HepG2 (cell line): ENCODE results near the gene CAPN10. TPM values are rescaled to one million over a fixed set of nuclear protein-coding genes. Genes with fewer than 3 reads are reported as not detected.

Experiments
- ATAD3A ChIP-seq: sonication (generic); formaldehyde crosslinking; IDR thresholded peaks from 2 replicates; pipeline ENCODE4 v1.4.0; 2020; ENCODE audit warnings: missing genetic modification reagents
- ATF3 ChIP-seq: sonication (generic); formaldehyde crosslinking; IDR thresholded peaks from 2 replicates; pipeline ENCODE4 v1.4.0; 2020; ENCODE audit warnings: missing genetic modification reagents
- CBX2 ChIP-seq, 2 experiments: fragments of 200-600 bp in 1 of 2; sonication (generic); formaldehyde crosslinking in 1 of 2; IDR thresholded peaks; 2 replicates each; pipeline versions ENCODE4 v1.7.0 to v1.8.1; 2018 to 2022; ENCODE audit warnings: low read depth in 2 of 2, low read length in 1 of 2, mild to moderate bottlenecking in 1 of 2, missing genetic modification reagents in 1 of 2
- CCAR2 ChIP-seq: fragments of 200-400 bp; formaldehyde crosslinking; optimal IDR thresholded peaks from 2 replicates; pipeline ENCODE3; 2018; ENCODE audit warnings: low read depth, mild to moderate bottlenecking, low read length, moderate library complexity
- CREB1 ChIP-seq, 2 experiments: fragments of 450-650 bp in 1 of 2; IDR thresholded peaks; 2 replicates each; pipeline ENCODE4 v1.6.1; 2016 to 2017; ENCODE audit warnings: control low read depth in 1 of 2, mild to moderate bottlenecking in 1 of 2, missing compliant biosample characterization in 1 of 2, missing genetic modification characterization in 1 of 2
- FOXK1 ChIP-seq: sonication (generic); formaldehyde crosslinking; IDR thresholded peaks from 2 replicates; pipeline ENCODE4 v1.4.0; 2020; ENCODE audit warnings: low read depth, missing genetic modification reagents, borderline replicate concordance
- JUND ChIP-seq: sonication (generic); formaldehyde crosslinking; IDR thresholded peaks from 2 replicates; pipeline ENCODE4 v1.8.0; 2022; ENCODE audit warnings: mild to moderate bottlenecking, missing genetic modification reagents
- MTF2 ChIP-seq: sonication (generic); formaldehyde crosslinking; IDR thresholded peaks from 2 replicates; pipeline ENCODE4 v1.5.0; 2020; ENCODE audit warnings: missing genetic modification reagents, borderline replicate concordance
- NCOA2 ChIP-seq: sonication (generic); formaldehyde crosslinking; IDR thresholded peaks from 2 replicates; pipeline ENCODE4 v1.8.0; 2022; ENCODE audit warnings: inconsistent platforms
- NR3C1 ChIP-seq: sonication (generic); formaldehyde crosslinking; IDR thresholded peaks from 2 replicates; pipeline ENCODE4 v1.4.0; 2020; ENCODE audit warnings: missing genetic modification reagents
- PAX8 ChIP-seq: sonication (generic); formaldehyde crosslinking; IDR thresholded peaks from 2 replicates; pipeline ENCODE4 v1.8.0; 2022; ENCODE audit warnings: mild to moderate bottlenecking, missing genetic modification reagents, borderline replicate concordance
- PCBP2 ChIP-seq: fragments of 200-400 bp; formaldehyde crosslinking; optimal IDR thresholded peaks from 2 replicates; pipeline ENCODE3; 2018; ENCODE audit warnings: low read length, low read depth; ENCODE audit not compliant: poor library complexity, severe bottlenecking
- RORA ChIP-seq: sonication (generic); formaldehyde crosslinking; IDR thresholded peaks from 2 replicates; pipeline ENCODE4 v1.5.0; 2020; ENCODE audit warnings: mild to moderate bottlenecking, missing genetic modification reagents, moderate library complexity
- SP2 ChIP-seq: sonication (generic); formaldehyde crosslinking; IDR thresholded peaks from 2 replicates; pipeline ENCODE4 v1.5.1; 2020; ENCODE audit warnings: mild to moderate bottlenecking, missing genetic modification reagents
- ZBTB42 ChIP-seq: sonication (generic); formaldehyde crosslinking; IDR thresholded peaks from 2 replicates; pipeline ENCODE4 v1.5.0; 2020; ENCODE audit warnings: mild to moderate bottlenecking, missing genetic modification reagents
- ZC3H13 ChIP-seq: sonication (generic); formaldehyde crosslinking; IDR thresholded peaks from 2 replicates; pipeline ENCODE4 v1.8.1; 2023; ENCODE audit warnings: mild to moderate bottlenecking, missing genetic modification reagents, moderate library complexity
- ZNF235 ChIP-seq: sonication (generic); formaldehyde crosslinking; IDR thresholded peaks from 2 replicates; pipeline ENCODE4 v1.8.1; 2023; ENCODE audit warnings: mild to moderate bottlenecking, missing genetic modification reagents, borderline replicate concordance
- ZNF343 ChIP-seq: sonication (generic); formaldehyde crosslinking; IDR thresholded peaks from 2 replicates; pipeline ENCODE4 v1.4.0; 2020; ENCODE audit warnings: mild to moderate bottlenecking, missing genetic modification reagents
- ZNF468 ChIP-seq: sonication (generic); formaldehyde crosslinking; IDR thresholded peaks from 2 replicates; pipeline ENCODE4 v1.8.0; 2022; ENCODE audit warnings: mild to moderate bottlenecking, moderate library complexity, missing genetic modification reagents
- ZNF569 ChIP-seq: sonication (generic); formaldehyde crosslinking; IDR thresholded peaks from 2 replicates; pipeline ENCODE4 v1.5.0; 2020; ENCODE audit warnings: mild to moderate bottlenecking, missing genetic modification reagents, moderate library complexity, borderline replicate concordance
- ZNF800 ChIP-seq: sonication (generic); formaldehyde crosslinking; IDR thresholded peaks from 2 replicates; pipeline ENCODE4 v1.4.0; 2020; ENCODE audit warnings: missing genetic modification reagents
- polyA plus RNA-seq, 8 experiments: library from polyadenylated mRNA; depleted of rRNA in 3 of 8; stranded (reverse) in 7 of 8; unstranded in 1 of 8; fragments of >200 nt; fragmentation: Illumina TruSeq in 4 of 8; extraction: Trizol in 4 of 8; gene quantifications; 2 replicates each; pipeline versions ENCODE4 v1.2.1 to v1.2.3, GENCODE V29; 2011 to 2016; ENCODE audit warnings: low read depth in 4 of 8, missing spikeins in 1 of 8, mixed read lengths in 1 of 8; ENCODE audit not compliant: insufficient read depth in 1 of 8
- total RNA-seq, 5 experiments: library from RNA; depleted of rRNA; stranded (reverse); fragments of >200 nt; fragmentation: Illumina TruSeq; extraction: Trizol; gene quantifications; 2 replicates each; pipeline ENCODE4 v1.2.3, GENCODE V29; 2016; ENCODE audit warnings: low read depth in 1 of 5
- TF ChIP-seq, protein P1 (sequence below): IDR thresholded peaks from 2 replicates; pipeline ENCODE4 v1.6.1; 2016; ENCODE audit warnings: low read depth, control low read depth
- TF ChIP-seq, protein P2 (sequence below): fragments of 450-650 bp; IDR thresholded peaks from 2 replicates; pipeline ENCODE4 v1.6.1; 2017
- TF ChIP-seq, protein P3 (sequence below): sonication (generic); formaldehyde crosslinking; IDR thresholded peaks from 2 replicates; pipeline ENCODE4 v1.4.0; 2020; ENCODE audit warnings: missing genetic modification reagents

Gene CAPN10
- total and polyA plus RNA-seq, 2 of the 13 experiments (the other 11 are each of a cell fraction or from before 2014, with no cell fraction given) = 27.6 to 32.4 TPM

DNA sequence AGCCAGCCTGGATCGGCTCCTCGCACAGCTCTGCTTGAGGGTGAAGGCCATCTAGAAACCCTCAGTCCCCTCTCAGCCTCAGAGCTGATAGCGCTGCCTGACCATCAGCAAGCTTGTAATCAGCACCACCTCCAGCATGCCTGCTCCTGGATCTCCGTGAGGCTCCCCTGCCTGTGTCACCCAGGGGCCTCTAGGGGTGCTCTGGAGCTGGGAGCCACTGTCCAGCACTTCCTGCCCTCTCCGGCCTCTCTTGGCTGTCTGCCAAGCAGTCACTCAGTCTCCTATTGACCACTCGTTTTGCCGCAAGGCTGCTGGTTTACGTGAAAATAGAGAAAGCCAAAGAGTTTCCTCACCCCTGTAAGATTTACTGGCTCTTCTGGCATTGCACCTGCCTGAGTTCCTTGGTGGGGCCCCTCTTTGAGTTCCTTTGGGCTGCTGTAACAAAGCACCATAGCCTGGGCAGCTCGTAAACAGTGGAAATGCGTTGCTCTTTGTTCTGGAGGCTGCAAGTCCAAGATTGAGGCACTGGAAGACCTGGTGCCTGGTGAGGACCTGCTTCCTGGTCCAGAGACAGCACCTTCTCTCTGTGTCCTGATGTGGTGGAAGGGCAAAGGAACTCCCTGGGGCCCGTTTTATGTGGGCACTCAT, 17.9 kb downstream of the CAPN10 start (continued):
- TF ChIP-seq, protein P1, sequence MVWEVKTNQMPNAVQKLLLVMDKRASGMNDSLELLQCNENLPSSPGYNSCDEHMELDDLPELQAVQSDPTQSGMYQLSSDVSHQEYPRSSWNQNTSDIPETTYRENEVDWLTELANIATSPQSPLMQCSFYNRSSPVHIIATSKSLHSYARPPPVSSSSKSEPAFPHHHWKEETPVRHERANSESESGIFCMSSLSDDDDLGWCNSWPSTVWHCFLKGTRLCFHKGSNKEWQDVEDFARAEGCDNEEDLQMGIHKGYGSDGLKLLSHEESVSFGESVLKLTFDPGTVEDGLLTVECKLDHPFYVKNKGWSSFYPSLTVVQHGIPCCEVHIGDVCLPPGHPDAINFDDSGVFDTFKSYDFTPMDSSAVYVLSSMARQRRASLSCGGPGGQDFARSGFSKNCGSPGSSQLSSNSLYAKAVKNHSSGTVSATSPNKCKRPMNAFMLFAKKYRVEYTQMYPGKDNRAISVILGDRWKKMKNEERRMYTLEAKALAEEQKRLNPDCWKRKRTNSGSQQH (CRISPR knock-in tag) = no peak
- peak; percentile 88 for TF ChIP-seq FOXK1 (CRISPR knock-in tag)
- no peak for TF ChIP-seq JUND (CRISPR knock-in tag)
- TF ChIP-seq ZNF343 (CRISPR knock-in tag) = no peak
- TF ChIP-seq ZNF235 (CRISPR knock-in tag) = no peak
- TF ChIP-seq ATF3 (CRISPR knock-in tag) = peak; percentile 25; the same call in 1 of the 2 replicates
- TF ChIP-seq ZNF569 (CRISPR knock-in tag) = no peak; the same call in 1 of the 2 replicates
- no peak for TF ChIP-seq ZC3H13 (CRISPR knock-in tag)
- TF ChIP-seq PCBP2 = no peak
- TF ChIP-seq ZNF800 (CRISPR knock-in tag) = peak; percentile 81; the same call in 1 of the 2 replicates
- TF ChIP-seq, protein P2, sequence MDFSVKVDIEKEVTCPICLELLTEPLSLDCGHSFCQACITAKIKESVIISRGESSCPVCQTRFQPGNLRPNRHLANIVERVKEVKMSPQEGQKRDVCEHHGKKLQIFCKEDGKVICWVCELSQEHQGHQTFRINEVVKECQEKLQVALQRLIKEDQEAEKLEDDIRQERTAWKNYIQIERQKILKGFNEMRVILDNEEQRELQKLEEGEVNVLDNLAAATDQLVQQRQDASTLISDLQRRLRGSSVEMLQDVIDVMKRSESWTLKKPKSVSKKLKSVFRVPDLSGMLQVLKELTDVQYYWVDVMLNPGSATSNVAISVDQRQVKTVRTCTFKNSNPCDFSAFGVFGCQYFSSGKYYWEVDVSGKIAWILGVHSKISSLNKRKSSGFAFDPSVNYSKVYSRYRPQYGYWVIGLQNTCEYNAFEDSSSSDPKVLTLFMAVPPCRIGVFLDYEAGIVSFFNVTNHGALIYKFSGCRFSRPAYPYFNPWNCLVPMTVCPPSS = no peak
- TF ChIP-seq ZNF468 = no peak
- TF ChIP-seq, protein P3, sequence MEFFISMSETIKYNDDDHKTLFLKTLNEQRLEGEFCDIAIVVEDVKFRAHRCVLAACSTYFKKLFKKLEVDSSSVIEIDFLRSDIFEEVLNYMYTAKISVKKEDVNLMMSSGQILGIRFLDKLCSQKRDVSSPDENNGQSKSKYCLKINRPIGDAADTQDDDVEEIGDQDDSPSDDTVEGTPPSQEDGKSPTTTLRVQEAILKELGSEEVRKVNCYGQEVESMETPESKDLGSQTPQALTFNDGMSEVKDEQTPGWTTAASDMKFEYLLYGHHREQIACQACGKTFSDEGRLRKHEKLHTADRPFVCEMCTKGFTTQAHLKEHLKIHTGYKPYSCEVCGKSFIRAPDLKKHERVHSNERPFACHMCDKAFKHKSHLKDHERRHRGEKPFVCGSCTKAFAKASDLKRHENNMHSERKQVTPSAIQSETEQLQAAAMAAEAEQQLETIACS = no peak
- peak; percentile 6; the same call in 1 of the 2 replicates for TF ChIP-seq SP2 (CRISPR knock-in tag)
- TF ChIP-seq NCOA2 (CRISPR knock-in tag) = peak; percentile 72; the same call in 1 of the 2 replicates
- TF ChIP-seq CBX2 (IDR thresholded peaks at IDR 0.05; ENCODE audit: low read depth, low read length) = no peak
- 0 out of 2 replicates have a peak, but pooled peaks have one; percentile 33 for TF ChIP-seq CBX2 (CRISPR knock-in tag; IDR thresholded peaks at IDR 0.05; ENCODE audit: low read depth)
- TF ChIP-seq CCAR2 = peak; percentile 83
- 0 out of 2 replicates have a peak, but pooled peaks have one; percentile 31 for TF ChIP-seq ZBTB42
- no peak for TF ChIP-seq CREB1 (IDR thresholded peaks at IDR 0.05)
- no peak for TF ChIP-seq CREB1 (CRISPR knock-in tag; IDR thresholded peaks at IDR 0.05)
- TF ChIP-seq NR3C1 (CRISPR knock-in tag) = no peak
- no peak for TF ChIP-seq RORA (CRISPR knock-in tag)
- TF ChIP-seq MTF2 (CRISPR knock-in tag) = no peak
- no peak for TF ChIP-seq PAX8 (CRISPR knock-in tag)
- no peak for TF ChIP-seq ATAD3A (CRISPR knock-in tag)
